ENCODE results near the gene CHSY1. TPM values are rescaled to one million over a fixed set of nuclear protein-coding genes. Genes with fewer than 3 reads are reported as not detected.

The CHSY1 gene
- total and polyA plus RNA-seq, 10 of the 15 experiments (the other 5 are each of a cell fraction or from before 2014, with no cell fraction given), result 1.4 to 31.2 (median 10.5) TPM

DNA sequence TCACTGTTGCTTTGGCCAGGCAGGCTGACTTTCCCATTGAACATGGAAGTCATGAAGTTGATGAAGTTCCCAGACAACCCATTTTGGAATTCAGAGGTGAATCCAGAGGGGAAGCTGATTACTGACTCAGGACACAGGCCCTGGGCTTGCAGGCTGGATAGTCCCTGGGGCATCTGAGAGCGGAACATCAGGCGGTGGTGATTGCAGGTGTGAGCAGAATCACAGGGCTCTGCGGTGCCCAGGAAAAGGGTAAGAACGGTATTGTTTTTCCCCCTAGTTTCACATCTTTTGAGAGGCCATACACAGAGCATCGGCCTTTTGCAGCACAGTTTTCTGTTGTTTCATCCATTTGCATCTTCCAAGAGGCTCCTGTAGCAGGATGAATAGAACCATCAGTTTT lies 104.7 kb downstream of the CHSY1 start:
- FAIRE-seq, result no peak
- H3K9me3 ChIP-seq (replicated peaks; ENCODE audit: control insufficient read depth, insufficient read depth, low read length), result no peaks in the 10 kb centered on the region; the same call in 2 of the 3 replicates
- 63% methylated on average over 5 of the region's 5 CpGs for WGBS (ENCODE audit: insufficient coverage, insufficient replicate concordance, low lambda C conversion rate, missing lambda C conversion rate)
- no peak overlapping the region for H2AFZ ChIP-seq (ENCODE audit: control insufficient read depth, low read depth, low read length)
- ATAC-seq, result no peak
- H3K9ac ChIP-seq (ENCODE audit: control insufficient read depth, insufficient read depth, low read length), result no peak overlapping the region
- no peak overlapping the region for H3K4me3 ChIP-seq
- no TSS peak for BruUV-seq (replicated peaks)
- SMC1A ChIA-PET (ENCODE audit: uncharacterized antibody, unreplicated experiment), result interaction anchor here (0.9 to 2.4 kb wide), 4 partner anchors 12 to 101 kb away, joined by 3 to 8 read pairs (median 4); no protein-coding TSS in a partner anchor
- in situ Hi-C loops (cut with MboI), result no loop called here
- CTCF ChIA-PET, result interaction anchor here (1.1 kb wide), 1 partner anchor 21 kb away, joined by 3 read pairs; no protein-coding TSS in a partner anchor
- H3K4me2 ChIP-seq (ENCODE audit: control insufficient read depth, insufficient read depth), result no peak overlapping the region
- no peak for DNase-seq (ENCODE audit: low read depth, low spot score)
- RAD21 ChIA-PET (ENCODE audit: unreplicated experiment), result no interaction called here
- H3K4me1 ChIP-seq (ENCODE audit: control insufficient read depth, insufficient read depth, low read length), result peaks cover 23% of the 10 kb centered on the region
- intact Hi-C loops (cut with micrococcal nuclease; ENCODE audit: unreplicated experiment), result no loop called here
- no peaks in the 10 kb centered on the region for H3K79me2 ChIP-seq (ENCODE audit: control insufficient read depth, insufficient read depth, low read length)
- TF ChIP-seq, protein P1, sequence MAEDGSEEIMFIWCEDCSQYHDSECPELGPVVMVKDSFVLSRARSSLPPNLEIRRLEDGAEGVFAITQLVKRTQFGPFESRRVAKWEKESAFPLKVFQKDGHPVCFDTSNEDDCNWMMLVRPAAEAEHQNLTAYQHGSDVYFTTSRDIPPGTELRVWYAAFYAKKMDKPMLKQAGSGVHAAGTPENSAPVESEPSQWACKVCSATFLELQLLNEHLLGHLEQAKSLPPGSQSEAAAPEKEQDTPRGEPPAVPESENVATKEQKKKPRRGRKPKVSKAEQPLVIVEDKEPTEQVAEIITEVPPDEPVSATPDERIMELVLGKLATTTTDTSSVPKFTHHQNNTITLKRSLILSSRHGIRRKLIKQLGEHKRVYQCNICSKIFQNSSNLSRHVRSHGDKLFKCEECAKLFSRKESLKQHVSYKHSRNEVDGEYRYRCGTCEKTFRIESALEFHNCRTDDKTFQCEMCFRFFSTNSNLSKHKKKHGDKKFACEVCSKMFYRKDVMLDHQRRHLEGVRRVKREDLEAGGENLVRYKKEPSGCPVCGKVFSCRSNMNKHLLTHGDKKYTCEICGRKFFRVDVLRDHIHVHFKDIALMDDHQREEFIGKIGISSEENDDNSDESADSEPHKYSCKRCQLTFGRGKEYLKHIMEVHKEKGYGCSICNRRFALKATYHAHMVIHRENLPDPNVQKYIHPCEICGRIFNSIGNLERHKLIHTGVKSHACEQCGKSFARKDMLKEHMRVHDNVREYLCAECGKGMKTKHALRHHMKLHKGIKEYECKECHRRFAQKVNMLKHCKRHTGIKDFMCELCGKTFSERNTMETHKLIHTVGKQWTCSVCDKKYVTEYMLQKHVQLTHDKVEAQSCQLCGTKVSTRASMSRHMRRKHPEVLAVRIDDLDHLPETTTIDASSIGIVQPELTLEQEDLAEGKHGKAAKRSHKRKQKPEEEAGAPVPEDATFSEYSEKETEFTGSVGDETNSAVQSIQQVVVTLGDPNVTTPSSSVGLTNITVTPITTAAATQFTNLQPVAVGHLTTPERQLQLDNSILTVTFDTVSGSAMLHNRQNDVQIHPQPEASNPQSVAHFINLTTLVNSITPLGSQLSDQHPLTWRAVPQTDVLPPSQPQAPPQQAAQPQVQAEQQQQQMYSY (CRISPR knock-in tag; IDR thresholded peaks at IDR 0.05), result no peak
- TF ChIP-seq BACH1 (IDR thresholded peaks at IDR 0.05; ENCODE audit: borderline replicate concordance), result no peak
- no peak for TF ChIP-seq HDGF (IDR thresholded peaks at IDR 0.05)
- TF ChIP-seq NFYA (IDR thresholded peaks at IDR 0.05; ENCODE audit: borderline replicate concordance, low read depth, low read length), result no peak
- TF ChIP-seq EGR1 (IDR thresholded peaks at IDR 0.05; ENCODE audit: borderline replicate concordance in 1 of 2, low read depth in 2 of 2, low read length in 2 of 2), result no peak
- no peak for TF ChIP-seq NBN (IDR thresholded peaks at IDR 0.05)
- TF ChIP-seq, protein P2, sequence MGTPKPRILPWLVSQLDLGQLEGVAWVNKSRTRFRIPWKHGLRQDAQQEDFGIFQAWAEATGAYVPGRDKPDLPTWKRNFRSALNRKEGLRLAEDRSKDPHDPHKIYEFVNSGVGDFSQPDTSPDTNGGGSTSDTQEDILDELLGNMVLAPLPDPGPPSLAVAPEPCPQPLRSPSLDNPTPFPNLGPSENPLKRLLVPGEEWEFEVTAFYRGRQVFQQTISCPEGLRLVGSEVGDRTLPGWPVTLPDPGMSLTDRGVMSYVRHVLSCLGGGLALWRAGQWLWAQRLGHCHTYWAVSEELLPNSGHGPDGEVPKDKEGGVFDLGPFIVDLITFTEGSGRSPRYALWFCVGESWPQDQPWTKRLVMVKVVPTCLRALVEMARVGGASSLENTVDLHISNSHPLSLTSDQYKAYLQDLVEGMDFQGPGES (IDR thresholded peaks at IDR 0.05), result no peak
- TF ChIP-seq POU2F2 (IDR thresholded peaks at IDR 0.05; ENCODE audit: borderline replicate concordance, low read depth, low read length), result no peak
- TF ChIP-seq, protein P3, sequence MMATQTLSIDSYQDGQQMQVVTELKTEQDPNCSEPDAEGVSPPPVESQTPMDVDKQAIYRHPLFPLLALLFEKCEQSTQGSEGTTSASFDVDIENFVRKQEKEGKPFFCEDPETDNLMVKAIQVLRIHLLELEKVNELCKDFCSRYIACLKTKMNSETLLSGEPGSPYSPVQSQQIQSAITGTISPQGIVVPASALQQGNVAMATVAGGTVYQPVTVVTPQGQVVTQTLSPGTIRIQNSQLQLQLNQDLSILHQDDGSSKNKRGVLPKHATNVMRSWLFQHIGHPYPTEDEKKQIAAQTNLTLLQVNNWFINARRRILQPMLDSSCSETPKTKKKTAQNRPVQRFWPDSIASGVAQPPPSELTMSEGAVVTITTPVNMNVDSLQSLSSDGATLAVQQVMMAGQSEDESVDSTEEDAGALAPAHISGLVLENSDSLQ (IDR thresholded peaks at IDR 0.05), result no peak
- TF ChIP-seq STAT3 (IDR thresholded peaks at IDR 0.05; ENCODE audit: low read depth, low read length), result no peak
- TF ChIP-seq FOXM1 (IDR thresholded peaks at IDR 0.05; ENCODE audit: low read depth, low read length), result no peak
- TF ChIP-seq ZNF384 (IDR thresholded peaks at IDR 0.05; ENCODE audit: borderline replicate concordance, low read depth, low read length), result no peak
- no peak for TF ChIP-seq MEF2B (IDR thresholded peaks at IDR 0.05; ENCODE audit: partially characterized antibody, poor library complexity, severe bottlenecking)
- no peak overlapping the region for H3K27ac ChIP-seq (ENCODE audit: control insufficient read depth, insufficient read depth)
- H4K20me1 ChIP-seq (ENCODE audit: control insufficient read depth, insufficient read depth), result no peaks in the 10 kb centered on the region
- no peaks in the 10 kb centered on the region for H3K27me3 ChIP-seq (replicated peaks in 1 of 2; ENCODE audit: control insufficient read depth in 2 of 2, insufficient read depth in 2 of 2, low read length in 1 of 2)
- POLR2A ChIA-PET, result interaction anchor here (0.6 kb wide), 1 partner anchor 97 kb away, joined by 3 read pairs; no protein-coding TSS in a partner anchor
- H3K36me3 ChIP-seq (ENCODE audit: control insufficient read depth in 2 of 2, insufficient read depth in 2 of 2, low read length in 1 of 2), result no peaks in the 10 kb centered on the region

Measured in GM12878 (cell line).